Hepatocyte (in vitro differentiated cells): ENCODE data around the gene ACSS2. TPM values are rescaled to one million over a fixed set of nuclear protein-coding genes. Genes with fewer than 3 reads are reported as not detected.

ENCODE experiments used
- DNase-seq: peaks from one replicate; pipeline ENCODE4 v3.0.0-alpha.2; 2016; ENCODE audit warnings: low spot score
- H2AFZ ChIP-seq: fragments of 200-600 bp; sonication (generic); 2 replicates; pipeline ENCODE4 v1.6.0; 2016; ENCODE audit warnings: antibody characterized with exemption, mild to moderate bottlenecking
- H3K27ac ChIP-seq: fragments of 200-600 bp; sonication (generic); 2 replicates; pipeline ENCODE4 v1.5.1; 2016; ENCODE audit warnings: mild to moderate bottlenecking
- H3K27me3 ChIP-seq: fragments of 200-600 bp; sonication (generic); 2 replicates; pipeline ENCODE4 v1.6.1; 2016
- H3K36me3 ChIP-seq: fragments of 200-600 bp; sonication (generic); replicated peaks from 2 replicates; pipeline ENCODE4 v1.5.1; 2016; ENCODE audit warnings: low read depth; ENCODE audit not compliant: insufficient read depth
- H3K4me1 ChIP-seq: fragments of 200-600 bp; sonication (generic); 2 replicates; pipeline ENCODE4 v1.5.1; 2016; ENCODE audit warnings: mild to moderate bottlenecking, moderate library complexity; ENCODE audit not compliant: insufficient read depth
- H3K4me2 ChIP-seq: fragments of 200-600 bp; sonication (generic); 2 replicates; pipeline ENCODE4 v1.6.0; 2016
- H3K4me3 ChIP-seq: fragments of 200-600 bp; sonication (generic); 2 replicates; pipeline ENCODE4 v1.5.1; 2016; ENCODE audit warnings: mild to moderate bottlenecking
- H3K79me2 ChIP-seq: fragments of 200-600 bp; sonication (generic); 2 replicates; pipeline ENCODE4 v1.6.0; 2017; ENCODE audit warnings: mild to moderate bottlenecking
- H3K9me2 ChIP-seq: fragments of 200-600 bp; sonication (generic); replicated peaks from 2 replicates; pipeline ENCODE4 v1.6.0; 2017; ENCODE audit warnings: mild to moderate bottlenecking; ENCODE audit not compliant: insufficient read depth
- H3K9me3 ChIP-seq: fragments of 200-600 bp; sonication (generic); 2 replicates; pipeline ENCODE4 v1.5.1; 2016; ENCODE audit warnings: low read depth, mild to moderate bottlenecking
- H4K20me1 ChIP-seq: fragments of 200-600 bp; sonication (generic); 2 replicates; pipeline ENCODE4 v1.6.0; 2016; ENCODE audit warnings: mild to moderate bottlenecking; ENCODE audit not compliant: insufficient read depth, poor library complexity, severe bottlenecking
- CTCF ChIP-seq: fragments of 200-600 bp; sonication (generic); IDR thresholded peaks from 2 replicates; pipeline ENCODE4 v1.5.1; 2016; ENCODE audit warnings: antibody characterized with exemption, mild to moderate bottlenecking; ENCODE audit not compliant: poor library complexity
- EZH2 ChIP-seq: fragments of 200-600 bp; sonication (generic); IDR thresholded peaks from 2 replicates; pipeline ENCODE4 v1.6.1; 2016; ENCODE audit warnings: antibody characterized with exemption, mild to moderate bottlenecking, borderline replicate concordance
- EZH2phosphoT487 ChIP-seq: fragments of 200-600 bp; sonication (generic); IDR thresholded peaks from one replicate; pipeline ENCODE4 v1.6.1; 2018; ENCODE audit warnings: antibody characterized with exemption, mild to moderate bottlenecking, low read depth, moderate library complexity; ENCODE audit not compliant: unreplicated experiment, severe bottlenecking
- WGBS: methylation state at CpG from one replicate; pipeline ENCODE4 v1.1.6; 2016; ENCODE audit warnings: low lambda C conversion rate; ENCODE audit errors: missing lambda C conversion rate; 5-methylcytosine and 5-hydroxymethylcytosine counted together
- polyA plus RNA-seq: library from polyadenylated mRNA; unstranded; fragments of >200 nt; fragmentation: Nextera tagmentation; extraction: Ambion mirVana; gene quantifications from 2 replicates; pipeline ENCODE4 v1.2.1, GENCODE V29; 2016
- total RNA-seq: library from RNA; depleted of rRNA; stranded (reverse); fragments of >200 nt; gene quantifications from 2 replicates; pipeline ENCODE4 v1.2.3, GENCODE V29; 2014

The ACSS2 gene
- total and polyA plus RNA-seq, 2 experiments from 2014 or later: 52.0 to 59.5 TPM

- Histone ChIP-seq H3K27me3 (no peaks in the 10 kb centered on the region), H3K27ac (no peak overlapping the region)
- TF ChIP-seq CTCF (no peak), EZH2 (no peak), EZH2phosphoT487 (no peak)
Observed at GRCh38 chr20:34863421-34863965, 12.9 kb upstream of the ACSS2 start.

DNA sequence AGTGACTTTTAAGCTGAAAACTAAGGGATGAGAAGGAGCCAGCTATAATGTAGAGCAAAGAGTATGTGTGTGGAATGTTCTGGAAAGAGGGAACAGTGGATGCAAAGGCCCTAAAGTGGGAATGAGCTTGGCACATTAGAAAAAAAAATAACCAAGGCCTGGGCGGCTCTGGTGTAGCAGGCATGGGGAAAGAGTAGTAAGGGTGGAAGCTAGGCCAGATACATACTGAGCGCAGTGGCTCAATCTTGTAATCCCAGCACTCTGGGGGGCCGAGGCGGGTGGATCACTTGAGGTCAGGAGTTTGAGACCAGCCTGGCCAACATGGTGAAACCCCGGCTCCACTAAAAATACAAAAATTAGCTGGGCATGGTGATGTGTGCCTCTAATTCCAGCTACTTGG, 12.2 kb upstream of the ACSS2 start:
- WGBS: 95% methylated on average over 5 of the region's 5 CpGs
- no peak overlapping the region for H3K4me2 ChIP-seq
- TF ChIP-seq CTCF (no peak), EZH2phosphoT487 (no peak), EZH2 (no peak)

More at GRCh38 chr20:34863421-34863965, 12.9 kb upstream of the ACSS2 start:
- Histone ChIP-seq H4K20me1 (no peaks in the 10 kb centered on the region), H3K4me2 (no peak overlapping the region), H3K9me3 (no peaks in the 10 kb centered on the region), H2AFZ (no peak overlapping the region), H3K4me3 (no peak overlapping the region), H3K4me1 (no peaks in the 10 kb centered on the region), H3K9me2 (no peaks in the 10 kb centered on the region), H3K36me3 (no peaks in the 10 kb centered on the region), H3K79me2 (no peaks in the 10 kb centered on the region)
- 89% methylated on average over 31 of the region's 32 CpGs for WGBS
- DNase-seq: no peak

DNA sequence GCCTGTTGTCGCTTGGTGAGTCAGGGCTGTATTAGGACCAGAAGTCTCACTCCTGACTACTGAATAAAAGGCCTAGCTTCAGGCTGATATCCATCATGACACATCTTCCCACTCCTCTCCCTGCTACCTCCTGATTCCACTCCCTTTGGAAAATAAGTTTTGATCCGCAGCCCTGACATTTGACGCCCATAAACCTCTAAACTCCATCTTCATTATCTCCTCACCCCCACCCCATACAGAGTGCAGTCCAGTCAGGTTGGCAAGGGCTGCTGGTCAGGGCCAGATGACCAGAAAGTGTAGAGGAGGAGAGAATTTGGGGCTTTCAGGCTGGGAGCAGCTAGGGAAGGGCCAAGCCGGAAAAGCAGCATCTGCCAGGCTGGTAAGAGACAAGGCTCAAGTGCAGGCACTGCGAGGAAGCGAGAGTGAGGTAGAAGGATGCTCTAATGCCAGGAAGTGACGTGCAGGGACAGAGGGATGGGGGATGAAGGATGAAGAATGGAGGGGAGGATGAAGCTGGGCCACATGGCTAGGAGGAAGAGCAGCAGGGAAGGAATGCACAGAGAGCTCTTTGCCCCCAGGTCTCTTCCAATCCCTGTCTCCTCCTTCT, 5.0 kb upstream of the ACSS2 start:
- WGBS: 93% methylated on average over 7 of the region's 7 CpGs
- H3K4me1 ChIP-seq: peaks cover 10% of the 10 kb centered on the region

More for the DNA sequence above, 12.2 kb upstream of the ACSS2 start:
- no peak overlapping the region for H3K4me3 ChIP-seq
- H3K79me2 ChIP-seq: no peaks in the 10 kb centered on the region
- H3K27ac ChIP-seq: no peak overlapping the region
- no peaks in the 10 kb centered on the region for H3K4me1 ChIP-seq
- H3K9me2 ChIP-seq: no peaks in the 10 kb centered on the region
- H3K9me3 ChIP-seq: no peaks in the 10 kb centered on the region
- H4K20me1 ChIP-seq: no peaks in the 10 kb centered on the region
- no peak overlapping the region for H2AFZ ChIP-seq
- H3K27me3 ChIP-seq: no peaks in the 10 kb centered on the region
- no peaks in the 10 kb centered on the region for H3K36me3 ChIP-seq
- DNase-seq: no peak

More for the DNA sequence above, 5.0 kb upstream of the ACSS2 start:
- Histone ChIP-seq H3K36me3 (no peaks in the 10 kb centered on the region), H2AFZ (no peak overlapping the region), H3K4me3 (no peak overlapping the region), H3K27me3 (no peaks in the 10 kb centered on the region), H3K9me2 (no peaks in the 10 kb centered on the region), H3K9me3 (no peaks in the 10 kb centered on the region), H3K79me2 (peaks cover 3% of the 10 kb centered on the region), H4K20me1 (no peaks in the 10 kb centered on the region), H3K4me2 (peak overlapping the region; percentile 93), H3K27ac (no peak overlapping the region)
- DNase-seq: no peak
- TF ChIP-seq EZH2: no peak
- TF ChIP-seq CTCF: no peak
